GM18870 (cell line): ENCODE measurements around the gene ARHGEF18.
"Not testable (repeated sequence)": the region's sequence is repeated elsewhere in the genome, so short reads cannot be mapped to it uniquely, and the experiment has no call there.

Experiments
- ATAC-seq: cut with Tn5 transposase; IDR thresholded peaks from one replicate; pipeline ENCODE4 v1.9.1; 2021; ENCODE audit warnings: moderate library complexity; ENCODE audit not compliant: unreplicated experiment

ARHGEF18 gene

DNA sequence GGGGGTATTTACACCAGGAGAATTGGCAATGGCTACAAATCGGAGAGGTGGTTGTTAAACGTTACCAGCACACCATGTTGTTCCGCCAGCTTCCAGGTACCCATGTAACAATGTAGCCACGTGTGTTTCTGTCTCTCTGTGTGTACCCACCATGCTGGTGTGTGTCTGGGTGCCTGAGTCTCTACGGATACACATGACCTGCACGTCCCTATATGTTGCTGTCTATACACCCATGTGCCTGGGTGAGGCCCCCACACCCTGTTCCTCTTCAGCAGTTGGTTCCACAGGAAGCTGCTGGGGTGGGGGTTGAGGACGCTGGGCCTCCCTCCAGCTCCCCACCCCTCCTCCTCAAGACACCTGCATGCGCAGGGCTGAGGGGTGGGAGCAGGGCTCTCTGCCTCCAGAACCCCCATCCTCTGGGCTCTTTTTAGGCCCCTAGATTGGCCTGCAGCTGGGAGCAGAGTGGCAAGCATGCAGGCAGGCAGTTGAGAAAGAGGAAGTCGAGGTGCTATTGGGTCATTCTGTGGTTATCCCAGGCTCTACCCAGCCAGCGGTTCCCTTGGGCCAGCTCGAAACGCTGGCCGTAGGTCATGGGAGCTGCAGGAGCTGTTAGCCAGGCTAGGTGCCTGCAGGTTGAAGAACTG, at the start of gene ARHGEF18:
Gene ARHGEF18 (plus strand): TSS at position 351 of the 644 bp plus-strand sequence. CDS start 13,954 bp downstream, outside the sequence.
- no peak for ATAC-seq

DNA sequence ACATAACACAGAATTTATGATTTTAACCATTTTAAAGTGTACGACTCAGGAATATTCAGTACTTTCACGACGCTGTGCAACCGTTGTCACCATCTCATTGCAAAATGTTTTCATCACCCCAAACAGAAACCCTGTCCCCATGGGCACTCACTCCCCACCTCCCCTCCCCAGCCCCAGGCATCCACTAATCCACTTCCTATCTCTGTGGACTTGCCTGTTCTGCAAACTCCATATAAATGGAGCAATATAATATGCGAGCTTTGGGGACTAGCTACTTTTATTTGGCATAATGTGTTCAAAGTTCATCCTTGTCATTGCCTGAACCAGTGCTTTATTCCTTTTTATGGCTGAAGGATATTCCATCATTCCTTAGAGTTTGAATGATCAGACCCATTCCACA, 47.2 kb upstream of the ARHGEF18 start:
- no peak for ATAC-seq

DNA sequence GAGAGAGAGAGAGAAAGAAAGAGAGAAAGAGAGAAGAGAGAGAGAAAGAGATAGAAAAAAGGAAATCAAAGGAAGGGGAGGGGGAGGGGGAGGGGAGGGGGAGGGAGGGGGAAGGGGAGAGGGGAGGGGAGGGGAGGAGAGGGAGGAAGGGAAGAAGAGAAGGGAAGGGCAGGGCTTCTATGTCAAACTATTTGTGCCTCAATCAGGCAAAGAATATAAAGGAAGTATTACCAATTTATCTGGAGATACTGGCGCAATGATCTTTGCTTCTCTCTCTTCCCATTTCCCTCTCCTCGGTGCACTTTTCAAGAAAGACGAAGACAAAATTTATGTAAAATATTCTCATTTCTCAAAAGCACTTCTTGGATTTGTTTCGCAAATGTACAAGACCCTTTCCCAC, 45.3 kb upstream of the ARHGEF18 start:
- no peak for ATAC-seq

DNA sequence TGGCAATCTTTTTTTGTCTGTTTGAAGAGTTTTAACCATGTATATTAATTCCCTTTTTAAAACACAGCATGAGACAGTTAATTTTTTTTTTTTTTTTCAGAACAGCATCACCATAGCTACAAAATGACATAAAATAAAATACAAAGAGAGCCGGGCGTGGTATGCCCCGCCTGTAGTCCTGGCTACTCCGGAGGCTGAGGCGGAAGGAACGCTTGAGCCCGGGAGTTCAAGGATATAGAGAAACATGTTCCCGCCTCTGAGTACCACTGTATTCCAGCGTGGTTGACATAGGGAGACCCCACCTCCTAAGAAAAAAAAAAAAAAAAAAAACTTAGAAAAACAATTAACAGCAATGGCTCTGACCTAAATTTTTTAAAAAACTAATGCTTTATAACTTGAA, 44.5 kb upstream of the ARHGEF18 start:
- ATAC-seq: no peak

DNA sequence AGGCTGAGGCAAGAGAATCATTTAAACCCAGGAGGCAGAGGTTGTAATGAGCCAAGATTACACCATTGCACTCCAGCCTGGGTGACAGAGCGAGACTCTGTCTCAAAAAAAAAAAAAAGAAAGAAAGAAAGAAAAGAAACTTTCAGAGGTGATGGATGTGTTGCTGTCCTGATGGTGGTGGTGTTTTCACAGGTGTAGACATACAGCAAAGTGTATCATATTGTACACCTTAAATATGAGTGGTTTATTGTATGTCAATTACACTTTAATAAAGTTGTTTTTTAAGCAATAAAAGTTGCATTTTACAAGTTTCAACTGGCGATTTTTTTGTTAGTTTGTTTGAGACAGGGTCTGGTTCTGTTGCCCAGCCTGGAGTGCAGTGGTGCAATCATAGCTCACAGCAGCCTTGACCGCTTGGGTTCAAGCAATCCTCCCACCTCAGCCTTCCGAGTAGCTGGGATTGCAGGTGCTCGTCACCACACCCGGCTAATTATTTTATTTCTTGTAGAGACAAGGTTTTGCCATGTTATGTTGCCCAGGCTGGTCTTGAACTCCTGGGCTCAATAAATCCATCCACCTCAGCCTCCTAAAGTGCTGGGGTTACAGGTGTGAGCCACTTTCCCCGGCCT, 41.0 kb upstream of the ARHGEF18 start:
- ATAC-seq: no peak

DNA sequence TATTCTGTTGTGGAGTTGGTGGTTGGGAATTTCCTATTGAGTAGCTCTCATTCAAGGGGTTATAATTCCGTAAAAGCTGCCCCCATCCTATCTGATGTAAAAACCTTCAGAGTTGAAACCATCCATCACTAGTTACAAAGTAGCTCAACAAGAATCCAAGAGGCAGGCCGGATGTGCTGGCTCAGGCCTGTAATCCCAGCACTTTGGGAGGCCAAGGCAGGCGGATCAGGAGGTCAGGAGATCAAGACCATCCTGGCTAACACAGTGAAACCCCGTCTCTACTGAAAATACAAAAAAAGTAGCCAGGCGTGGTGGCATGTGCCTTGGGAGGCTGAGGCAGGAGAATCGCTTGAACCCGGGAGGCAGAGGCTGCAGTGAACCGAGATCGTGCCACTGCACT, 40.4 kb upstream of the ARHGEF18 start:
- not testable (repeated sequence) for ATAC-seq

DNA sequence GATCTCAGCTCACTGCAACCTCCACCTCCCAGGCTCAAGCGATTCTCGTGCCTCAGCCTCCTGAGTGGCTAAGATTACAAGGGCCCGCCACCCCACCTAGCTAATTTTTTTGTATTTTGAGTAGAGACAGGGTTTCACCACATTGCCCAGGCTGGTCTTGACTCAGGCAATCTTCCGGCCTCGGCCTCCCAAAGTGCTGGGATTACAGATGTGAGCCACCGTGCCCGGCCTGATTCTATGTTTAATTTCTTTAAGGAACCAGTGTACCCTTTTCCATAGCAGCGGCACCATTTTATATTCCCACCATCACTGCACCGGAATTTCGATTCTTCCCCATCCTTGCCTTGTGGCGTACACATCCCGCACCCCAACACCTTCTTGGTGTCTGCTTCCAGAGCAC, 36.8 kb upstream of the ARHGEF18 start:
- no peak for ATAC-seq

DNA sequence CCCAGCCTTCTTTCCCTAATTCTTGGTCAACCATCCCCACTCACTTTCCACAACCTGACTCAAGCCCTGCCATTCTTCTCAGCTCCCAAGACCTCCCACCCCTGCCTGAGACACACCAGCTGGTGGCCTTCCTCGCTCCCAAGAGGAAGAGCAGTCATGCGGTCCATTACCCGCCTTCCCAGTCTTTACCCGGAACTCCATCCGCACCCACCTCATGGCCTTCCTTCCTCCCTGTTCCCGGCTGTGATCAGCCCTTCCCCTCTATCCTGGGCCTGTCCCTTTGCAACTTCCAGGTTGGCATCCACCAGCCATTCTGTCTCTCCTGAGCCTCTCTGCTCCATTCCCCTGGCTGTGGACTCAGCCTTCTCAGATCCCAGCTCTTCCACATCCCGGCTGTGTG, 35.9 kb upstream of the ARHGEF18 start:
- no peak for ATAC-seq

DNA sequence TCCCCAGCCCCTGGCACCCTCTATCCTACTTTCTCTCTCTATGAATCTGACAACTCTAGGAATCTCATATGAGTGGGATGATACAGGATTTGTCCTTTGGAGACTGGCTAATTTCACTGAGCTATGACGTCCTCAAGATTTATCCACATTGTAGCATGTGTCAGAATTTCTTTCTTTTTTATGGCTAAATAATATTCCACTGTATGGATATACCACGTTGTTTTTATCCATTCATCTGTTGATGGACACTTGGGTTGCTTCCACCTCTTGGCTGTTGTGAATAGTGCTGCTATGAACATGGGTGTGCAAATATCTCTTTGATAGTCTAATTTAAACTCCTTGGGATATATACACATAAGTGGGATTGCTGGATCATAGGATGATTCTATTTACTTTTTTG, 30.6 kb upstream of the ARHGEF18 start:
- ATAC-seq: no peak

DNA sequence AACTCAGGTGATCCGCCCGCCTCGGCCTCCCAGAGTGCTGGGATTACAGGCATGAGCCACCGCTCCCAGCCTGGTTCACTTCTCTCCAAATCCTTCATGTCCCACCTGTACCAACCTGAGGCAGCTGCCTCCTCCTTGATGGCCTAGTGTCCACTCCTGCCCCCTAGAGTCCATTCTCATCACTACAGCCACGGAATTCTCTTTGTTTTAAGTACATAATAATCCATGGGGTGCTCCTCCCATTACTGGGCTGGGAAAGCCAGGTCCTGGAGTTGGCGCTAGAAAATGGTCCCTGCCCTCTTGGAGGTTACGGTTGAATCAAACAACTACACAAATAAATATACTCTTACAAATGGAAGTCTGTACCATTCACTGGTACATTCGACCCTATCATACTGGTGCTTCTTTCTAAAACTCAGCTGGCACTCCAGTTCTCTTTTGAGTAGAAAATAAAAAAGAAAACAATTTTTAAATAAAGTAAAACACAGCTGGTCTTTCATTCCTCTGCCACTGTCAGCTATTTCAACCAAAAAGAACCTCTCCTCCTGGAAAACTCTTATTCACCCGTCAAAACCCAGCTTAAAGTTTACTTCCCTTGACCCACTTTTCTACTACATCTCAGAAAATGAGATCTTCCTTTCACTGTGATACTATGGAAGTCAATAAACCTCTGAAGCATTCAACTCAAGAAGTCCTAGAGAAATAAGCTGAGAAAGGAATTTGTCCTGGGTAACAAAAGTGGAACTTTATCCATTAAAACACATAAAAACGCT, 22.4 kb upstream of the ARHGEF18 start:
- ATAC-seq: no peak

DNA sequence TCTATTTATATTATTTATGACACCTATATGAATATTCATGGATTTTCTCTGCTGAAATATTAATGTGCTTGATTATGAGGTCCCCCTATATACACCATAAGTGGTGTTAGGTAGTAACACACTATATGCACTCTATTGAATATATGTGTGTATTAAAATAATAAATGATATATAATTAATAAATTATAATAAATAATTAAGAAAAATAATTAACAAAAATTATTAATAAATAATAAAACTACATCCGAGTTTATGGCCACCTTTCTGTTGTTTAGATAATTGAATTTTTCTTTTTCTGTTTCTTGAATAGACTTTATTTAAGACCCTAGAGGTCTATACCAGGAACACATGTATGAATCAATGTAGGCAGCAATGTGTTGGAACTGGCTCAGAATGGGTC, 20.9 kb upstream of the ARHGEF18 start:
- ATAC-seq: no peak

DNA sequence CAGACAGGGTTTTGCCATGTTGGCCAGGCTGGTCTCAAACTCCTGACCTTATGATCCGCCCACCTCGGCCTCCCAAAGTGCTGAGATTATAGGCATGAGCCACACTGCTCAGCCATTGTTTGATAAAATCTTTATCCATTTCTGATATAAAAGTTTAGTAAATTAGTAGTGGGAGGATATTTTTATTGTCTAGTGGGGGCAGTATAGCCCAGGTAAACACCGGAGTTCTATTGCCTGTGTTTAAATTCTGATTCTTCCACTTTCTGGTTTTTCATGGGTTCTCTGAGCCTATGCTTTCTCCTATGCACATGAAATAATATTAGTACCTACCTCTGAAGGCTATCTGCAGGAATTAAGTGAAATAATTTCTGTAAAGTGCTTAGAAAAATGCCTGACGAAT, 20.1 kb upstream of the ARHGEF18 start:
- no peak for ATAC-seq

DNA sequence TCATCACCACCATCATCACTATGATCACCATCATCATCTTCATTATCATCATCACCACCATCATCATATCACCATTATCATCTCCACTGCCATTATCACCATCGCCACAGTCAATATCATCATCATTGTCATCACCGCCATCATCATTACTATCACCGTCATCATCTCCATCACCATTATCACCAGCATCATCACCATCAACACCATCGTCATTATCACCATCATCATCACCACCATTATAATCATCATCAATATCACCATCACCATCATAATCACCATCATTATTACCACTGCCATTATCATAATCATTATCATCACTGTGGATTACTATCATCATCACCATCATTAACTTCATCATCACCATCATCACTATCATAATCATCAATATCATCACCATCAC, 17.3 kb upstream of the ARHGEF18 start:
- no peak for ATAC-seq

DNA sequence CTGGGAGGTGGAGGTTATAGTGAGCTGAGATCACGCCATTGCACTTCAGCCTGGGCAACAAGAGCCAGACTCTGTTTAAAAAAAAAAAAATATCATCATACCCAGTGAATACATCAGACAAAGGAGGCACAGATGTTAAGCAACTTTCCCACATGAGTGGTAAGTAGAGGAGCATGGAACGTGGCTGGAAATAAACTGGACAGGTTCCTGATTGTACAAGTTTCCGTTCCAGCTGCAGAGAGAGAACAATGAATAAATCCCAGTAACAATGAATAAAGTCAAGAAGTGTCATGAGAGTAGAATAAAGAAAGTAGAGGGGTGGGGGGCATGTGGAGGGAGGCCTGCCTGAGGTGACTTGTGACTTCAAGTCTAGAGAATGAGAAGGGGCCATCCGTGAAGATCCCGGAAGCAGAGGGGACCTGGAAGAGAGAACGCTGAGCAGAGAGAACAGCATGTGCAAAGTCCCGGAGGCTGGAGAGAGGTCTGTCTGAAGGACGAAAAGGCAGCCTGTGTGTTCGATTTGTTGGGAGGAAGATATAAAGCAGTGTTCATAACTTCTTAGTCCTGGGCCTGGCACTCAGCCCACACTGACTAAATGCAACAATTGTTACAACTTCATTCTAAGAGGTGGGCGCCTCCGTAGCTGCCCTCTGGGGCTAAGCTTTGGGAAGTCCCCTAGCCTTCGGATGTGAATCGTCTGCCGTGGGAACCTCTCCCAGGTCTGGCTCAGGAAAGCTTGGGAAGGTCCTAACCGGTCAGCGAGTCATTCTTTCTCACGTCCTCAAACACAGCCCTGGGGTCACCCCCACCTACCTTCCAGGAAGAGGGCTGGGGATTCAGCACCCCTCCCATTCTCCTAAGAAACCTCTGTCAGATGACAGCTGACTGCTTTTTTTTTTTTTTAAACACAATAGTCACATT, 15.3 kb upstream of the ARHGEF18 start:
- ATAC-seq: no peak

DNA sequence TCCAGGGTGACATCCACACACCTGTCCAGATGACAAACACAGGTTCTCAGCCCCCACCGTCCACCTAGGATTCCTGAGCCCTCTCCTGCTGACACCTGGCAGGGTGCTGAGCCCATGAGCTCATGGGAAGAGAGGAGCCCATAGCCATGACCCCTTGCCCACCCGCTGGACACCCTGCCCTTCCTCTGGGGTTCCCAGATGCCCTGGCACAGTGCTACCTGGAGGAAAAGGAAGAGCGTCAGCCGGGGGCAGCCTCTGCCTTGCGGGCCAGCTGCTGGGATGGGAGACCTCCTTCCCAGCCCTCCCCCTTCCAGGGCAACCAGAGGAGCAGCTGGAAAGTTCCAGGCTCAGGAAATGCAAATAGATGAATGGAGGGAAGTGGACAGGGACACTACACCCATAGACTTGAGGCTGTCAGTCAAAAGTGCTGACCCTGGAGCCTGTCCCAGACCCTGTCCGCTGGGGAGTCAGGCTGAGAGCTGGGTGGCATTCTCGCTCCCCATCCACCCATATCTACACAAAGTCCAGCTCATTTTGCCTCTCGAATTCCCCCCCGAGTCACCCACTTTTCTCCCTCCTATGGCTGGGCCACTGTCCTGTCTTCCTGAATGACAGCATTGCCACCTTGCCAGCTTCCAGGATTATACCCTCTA, 12.3 kb upstream of the ARHGEF18 start:
- no peak for ATAC-seq

DNA sequence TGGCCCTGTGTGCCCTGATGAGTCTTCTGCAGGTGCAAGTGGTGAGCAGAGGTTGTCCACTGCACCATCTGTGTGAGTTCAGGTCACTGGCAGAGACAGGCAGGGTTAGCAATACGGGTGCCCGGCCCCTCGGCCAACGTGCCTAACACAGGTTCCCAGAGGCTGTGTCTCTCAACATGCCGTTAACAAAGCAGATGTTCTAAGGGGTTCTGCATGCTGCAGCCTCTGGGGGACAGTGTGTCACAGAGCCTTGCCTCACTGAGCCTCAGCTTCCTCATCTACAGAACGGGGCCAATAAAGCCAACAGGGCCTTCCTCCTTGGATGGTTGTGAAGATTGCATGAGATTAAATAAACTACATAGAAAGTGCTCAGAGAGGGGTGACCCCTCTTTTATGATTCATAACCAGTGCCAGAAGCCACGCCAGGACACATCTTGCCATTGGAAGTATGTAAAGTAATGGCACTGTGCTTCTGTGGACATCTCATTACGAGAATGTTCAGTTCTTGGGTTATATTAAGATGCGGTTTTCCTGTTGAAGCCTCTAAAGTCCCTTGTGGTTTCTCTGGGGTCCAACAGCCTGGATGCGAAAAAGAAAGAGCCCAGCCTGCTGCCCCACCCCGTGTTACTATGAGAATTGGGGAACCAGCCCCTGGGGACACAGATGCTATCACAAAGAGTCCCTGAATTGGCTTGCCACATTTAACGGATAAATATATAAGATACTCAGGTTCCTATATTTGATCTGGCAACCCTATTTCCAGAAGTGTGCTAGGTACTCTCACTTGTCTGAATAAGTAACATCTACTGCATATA, 11.2 kb upstream of the ARHGEF18 start:
- ATAC-seq: peak; percentile 57

DNA sequence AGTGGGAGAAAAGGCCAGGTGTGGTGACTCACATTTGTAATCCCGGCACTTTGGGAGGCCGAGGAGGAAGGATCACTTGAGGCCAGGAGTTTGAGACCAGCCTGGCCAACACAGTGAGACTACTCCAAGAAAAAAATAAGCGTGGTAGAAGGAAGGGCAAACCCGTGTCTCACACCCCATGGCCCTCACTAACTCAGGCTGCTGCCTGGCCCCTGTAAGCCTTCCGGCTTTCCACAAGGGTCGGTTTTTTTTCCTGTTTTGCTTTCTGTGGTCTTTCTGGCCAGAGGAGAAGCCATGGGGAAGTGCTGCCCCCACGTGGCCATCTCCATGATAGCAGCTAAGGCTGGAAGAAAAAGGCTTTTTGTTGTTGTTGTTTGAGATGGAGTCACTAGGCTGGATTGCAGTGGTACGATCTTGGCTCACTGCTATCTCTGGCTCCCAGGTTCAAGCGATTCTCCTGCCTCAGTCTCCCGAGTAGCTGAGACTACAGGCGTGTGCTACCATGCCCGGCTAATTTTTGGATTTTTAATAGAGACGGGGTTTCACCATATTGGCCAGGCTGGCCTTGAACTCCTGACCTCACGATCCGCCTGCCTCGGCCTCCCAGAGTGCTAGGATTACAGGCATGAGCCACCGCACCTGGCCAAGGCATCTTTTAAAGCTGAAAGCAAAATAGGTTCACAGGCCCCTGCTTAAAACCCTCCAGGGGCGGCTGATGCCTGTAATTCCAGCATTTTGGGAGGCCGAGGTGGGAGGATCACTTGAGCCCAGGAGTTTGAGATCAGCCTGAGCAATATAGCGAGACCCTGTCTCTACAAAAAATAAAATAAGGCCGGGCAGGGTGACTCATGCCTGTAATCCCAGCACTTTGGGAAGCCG, 7.5 kb upstream of the ARHGEF18 start:
- ATAC-seq: no peak

DNA sequence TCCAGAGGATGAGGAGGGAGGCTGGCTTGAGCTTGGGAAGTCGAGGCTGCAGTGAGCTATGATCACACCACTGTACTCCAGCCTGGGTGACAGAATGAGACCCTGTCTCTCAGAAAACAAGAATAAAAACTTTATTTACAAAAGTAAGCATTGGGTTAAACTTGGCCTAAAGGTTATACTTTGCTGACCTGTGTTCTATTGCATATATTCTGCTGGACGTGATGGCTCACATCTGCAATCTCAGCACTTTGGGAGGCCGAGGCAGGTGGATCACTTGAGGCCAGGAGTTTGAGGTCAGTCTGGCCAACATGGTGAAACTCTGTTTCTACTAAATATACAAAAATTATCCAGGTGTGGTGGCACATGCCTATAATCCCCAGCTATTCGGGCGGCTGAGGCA, 6.6 kb upstream of the ARHGEF18 start:
- ATAC-seq: no peak

DNA sequence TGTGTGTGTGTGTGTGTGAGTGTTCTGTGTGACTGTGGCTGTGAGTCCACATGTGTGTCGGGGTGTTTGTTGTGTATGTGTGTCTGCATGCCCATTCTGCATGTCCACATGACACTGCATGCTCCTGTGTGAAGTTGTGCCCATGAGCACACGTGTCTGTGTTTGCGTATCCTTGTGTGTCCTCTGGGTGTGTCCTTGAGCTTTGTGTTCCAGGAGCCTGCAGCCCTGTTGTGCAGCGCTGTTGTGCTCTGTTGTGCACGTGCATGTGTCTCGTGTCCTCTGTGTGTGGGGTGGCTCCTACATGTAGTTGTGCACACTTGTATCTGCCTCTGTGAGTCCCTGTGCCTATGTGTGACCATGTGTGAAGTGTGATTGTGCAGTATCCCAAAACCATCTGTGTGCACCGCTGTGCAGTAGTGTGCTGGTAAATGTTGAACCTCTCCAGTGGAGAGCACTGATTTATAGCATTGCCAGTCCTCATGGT, 2.2 kb upstream of the ARHGEF18 start:
- no peak for ATAC-seq
